Endothelial cell of umbilical vein (primary cell): ENCODE measurements around the gene UHRF1. TPM values are rescaled to one million over a fixed set of nuclear protein-coding genes. Genes with fewer than 3 reads are reported as not detected.
"Not testable (repeated sequence)": the region's sequence is repeated elsewhere in the genome, so short reads cannot be mapped to it uniquely, and the experiment has no call there.

ENCODE experiments used
- BruUV-seq: library from RNA; stranded (reverse); fragments of 400-500 nt; replicated peaks from 2 replicates; lab custom pipeline; 2021; lab: Mats Ljungman, UMichigan
- CTCF ChIA-PET: fragments of 300-600, 350-600 bp; sonication (Branson Sonifier 250); formaldehyde crosslinking; loops from one replicate; lab custom pipeline; 2021; ENCODE audit warnings: antibody characterized with exemption, inconsistent platforms; lab: Charles Lee
- POLR2A ChIA-PET: fragments of 300-600, 350-600 bp; sonication (Branson Sonifier 250); formaldehyde crosslinking; loops from one replicate; lab custom pipeline; 2021; ENCODE audit warnings: antibody characterized with exemption, inconsistent platforms; lab: Charles Lee
- DNase-seq: peaks from one replicate; pipeline ENCODE4 v3.0.0-alpha.2; 2011; ENCODE audit warnings: low read depth, low spot score
- FAIRE-seq: peaks from 2 replicates; lab custom pipeline; 2011; peaks lifted over from hg19 to GRCh38; lab: Jason Lieb, UNC
- H2AFZ ChIP-seq: 2 replicates; pipeline ENCODE4 v1.6.0; 2012; ENCODE audit warnings: low read depth, low read length, control low read depth, inconsistent platforms
- H3K27ac ChIP-seq: 2 replicates; pipeline ENCODE4 v1.5.1; 2011; ENCODE audit warnings: low read depth, mild to moderate bottlenecking, control low read depth, low read length, moderate library complexity; ENCODE audit not compliant: insufficient read depth
- H3K27me3 ChIP-seq, 2 experiments: 2 replicates each; pipeline versions ENCODE4 v1.6.0 to v1.6.1; 2011; ENCODE audit warnings: low read length in 2 of 2, mixed read lengths in 1 of 2; ENCODE audit not compliant: control insufficient read depth in 2 of 2, insufficient read depth in 2 of 2
- H3K36me3 ChIP-seq, 2 experiments: 2 replicates in 1 of 2; 3 replicates in 1 of 2; pipeline ENCODE4 v1.5.1; 2011; ENCODE audit warnings: low read length in 2 of 2, mild to moderate bottlenecking in 1 of 2, moderate library complexity in 1 of 2; ENCODE audit not compliant: control insufficient read depth in 2 of 2, insufficient read depth in 2 of 2; ENCODE audit errors: extremely low read depth in 1 of 2
- H3K4me1 ChIP-seq: 3 replicates; pipeline ENCODE4 v1.5.1; 2011; ENCODE audit warnings: mild to moderate bottlenecking, low read length; ENCODE audit not compliant: control insufficient read depth, insufficient read depth; ENCODE audit errors: extremely low read depth
- H3K4me2 ChIP-seq: 2 replicates; pipeline ENCODE4 v1.6.1; 2011; ENCODE audit warnings: low read length, control low read depth, mixed read lengths; ENCODE audit not compliant: insufficient read depth
- H3K4me3 ChIP-seq, 3 experiments: fragments of 200-600 bp in 1 of 3; sonication (generic), shearing (Covaris generic) in 1 of 3; replicated peaks in 1 of 3; 2 replicates each; pipeline ENCODE4 v1.5.1; 2011 to 2016; ENCODE audit warnings: control low read depth in 3 of 3, low read length in 3 of 3, mild to moderate bottlenecking in 2 of 3, inconsistent platforms in 1 of 3, low read depth in 1 of 3, moderate library complexity in 1 of 3; ENCODE audit not compliant: insufficient read depth in 1 of 3
- H3K79me2 ChIP-seq: 2 replicates; pipeline ENCODE4 v1.6.0; 2012; ENCODE audit warnings: low read length, inconsistent platforms; ENCODE audit not compliant: control insufficient read depth, insufficient read depth
- H3K9ac ChIP-seq: replicated peaks from 2 replicates; pipeline ENCODE3; 2011; ENCODE audit warnings: low read length, control low read depth; ENCODE audit not compliant: insufficient read depth; ENCODE audit errors: extremely low read depth
- H3K9me1 ChIP-seq: replicated peaks from 3 replicates; pipeline ENCODE4 v1.6.0; 2011; ENCODE audit warnings: mild to moderate bottlenecking, low read length; ENCODE audit not compliant: control insufficient read depth, insufficient read depth; ENCODE audit errors: extremely low read depth
- H3K9me3 ChIP-seq: replicated peaks from 2 replicates; pipeline ENCODE4 v1.5.1; 2012; ENCODE audit warnings: low read length, inconsistent platforms; ENCODE audit not compliant: control insufficient read depth, insufficient read depth
- H4K20me1 ChIP-seq: replicated peaks from 2 replicates; pipeline ENCODE3; 2011; ENCODE audit warnings: mild to moderate bottlenecking, low read length; ENCODE audit not compliant: control insufficient read depth, insufficient read depth; ENCODE audit errors: extremely low read depth
- CTCF ChIP-seq, 2 donors: IDR thresholded peaks; 1 replicate in 1 of 2; 2 replicates in 1 of 2; pipeline ENCODE4 v1.5.1; 2011; ENCODE audit warnings: low read length in 2 of 2, mild to moderate bottlenecking in 2 of 2, moderate library complexity in 2 of 2, control low read depth in 1 of 2, inconsistent platforms in 1 of 2, low read depth in 1 of 2; ENCODE audit not compliant: insufficient read depth in 1 of 2; ENCODE audit errors: extremely low read depth in 1 of 2
- JUN ChIP-seq: IDR thresholded peaks from 2 replicates; pipeline ENCODE4 v1.6.1; 2011; ENCODE audit warnings: borderline replicate concordance, low read depth; ENCODE audit not compliant: insufficient read length, insufficient read depth
- POLR2A ChIP-seq: IDR thresholded peaks from 2 replicates; pipeline ENCODE4 v1.6.1; 2012; ENCODE audit warnings: low read depth, mild to moderate bottlenecking, control low read depth, low read length
- dilution Hi-C: fragments of 300-500 bp; cut with MboI; formaldehyde crosslinking; loops from one replicate; pipeline ENCODE4 v1.15.0; 2019; ENCODE audit warnings: low sequenced_read_pairs; ENCODE audit not compliant: extremely low pct_ligation_motif_present
- intact Hi-C: fragments of 100-400 bp; cut with micrococcal nuclease; formaldehyde crosslinking; loops from one replicate; pipeline ENCODE4 v1.10.0; 2022
- polyA plus RNA-seq, 4 experiments: library from polyadenylated mRNA; depleted of rRNA in 3 of 4; stranded (reverse) in 3 of 4; unstranded in 1 of 4; fragments of >200 nt; gene quantifications; 2 replicates each; pipeline versions ENCODE4 v1.2.1 to v1.2.3, GENCODE V29; 2011 to 2012; ENCODE audit warnings: missing spikeins in 1 of 4
- total RNA-seq: library from RNA; stranded (reverse); gene quantifications from 2 replicates; pipeline ENCODE4 v1.2.3, GENCODE V29; 2021

Gene UHRF1
- total and polyA plus RNA-seq, 2 donors (not counting 3 experiments of a cell fraction or from before 2014, with no cell fraction given) = 13.3 to 76.8 TPM

- dilution Hi-C loops, DNase-seq, H3K4me1 ChIP-seq, H3K4me3 ChIP-seq, H3K36me3 ChIP-seq, intact Hi-C loops, H3K9me1 ChIP-seq, H4K20me1 ChIP-seq, FAIRE-seq, H3K9me3 ChIP-seq, H3K9ac ChIP-seq, H3K4me2 ChIP-seq, H3K27me3 ChIP-seq, H2AFZ ChIP-seq, POLR2A ChIA-PET, H3K79me2 ChIP-seq, BruUV-seq, H3K27ac ChIP-seq: not testable (repeated sequence)
- CTCF ChIA-PET = interaction anchor here (1.9 kb wide), 1 partner anchor 81 kb away, joined by 5 read pairs; no protein-coding TSS in a partner anchor
These were observed 41.3 kb downstream of the UHRF1 start for GRCh38 chr19:4950650-4951049.

GRCh38 chr19:4951656-4952055 is 42.4 kb downstream of the UHRF1 start:
- CTCF ChIA-PET = interaction anchor here (1.4 to 1.8 kb wide), 2 partner anchors 22 to 39 kb away, joined by 4 read pairs; no protein-coding TSS in a partner anchor
- POLR2A ChIA-PET = no interaction called here

More at GRCh38 chr19:4951656-4952055, 42.4 kb downstream of the UHRF1 start:
- no peaks in the 10 kb centered on the region for H3K9me3 ChIP-seq
- dilution Hi-C loops (no loop called here), intact Hi-C loops (no loop called here)
- no peaks in the 10 kb centered on the region for H4K20me1 ChIP-seq
- H3K9me1 ChIP-seq = no peaks in the 10 kb centered on the region
- BruUV-seq = no TSS peak
- H3K36me3 ChIP-seq = peaks cover 0 to 6% of the 10 kb centered on the region in 2 experiments
- DNase-seq (no peak), FAIRE-seq (no peak)
- TF ChIP-seq POLR2A = no peak
- no peak for TF ChIP-seq CTCF (IDR thresholded peaks at IDR 0.05; ENCODE audit: extremely low read depth in 1 of 2, insufficient read depth in 1 of 2, low read depth in 1 of 2, low read length in 2 of 2)
- no peak for TF ChIP-seq JUN
- no peak overlapping the region for H3K4me2 ChIP-seq
- H3K4me1 ChIP-seq = no peaks in the 10 kb centered on the region
- H3K9ac ChIP-seq = no peak overlapping the region
- no peaks in the 10 kb centered on the region for H3K27me3 ChIP-seq
- no peak overlapping the region for H3K4me3 ChIP-seq
- no peak overlapping the region for H2AFZ ChIP-seq
- no peaks in the 10 kb centered on the region for H3K79me2 ChIP-seq
- no peak overlapping the region for H3K27ac ChIP-seq
